GM19463 (cell line): ENCODE data around the gene CD300E.

Source experiments
- ATAC-seq: cut with Tn5 transposase; IDR thresholded peaks from one replicate; pipeline ENCODE4 v1.9.1; 2021; ENCODE audit warnings: mild to moderate bottlenecking, moderate library complexity; ENCODE audit not compliant: unreplicated experiment

CD300E gene

DNA sequence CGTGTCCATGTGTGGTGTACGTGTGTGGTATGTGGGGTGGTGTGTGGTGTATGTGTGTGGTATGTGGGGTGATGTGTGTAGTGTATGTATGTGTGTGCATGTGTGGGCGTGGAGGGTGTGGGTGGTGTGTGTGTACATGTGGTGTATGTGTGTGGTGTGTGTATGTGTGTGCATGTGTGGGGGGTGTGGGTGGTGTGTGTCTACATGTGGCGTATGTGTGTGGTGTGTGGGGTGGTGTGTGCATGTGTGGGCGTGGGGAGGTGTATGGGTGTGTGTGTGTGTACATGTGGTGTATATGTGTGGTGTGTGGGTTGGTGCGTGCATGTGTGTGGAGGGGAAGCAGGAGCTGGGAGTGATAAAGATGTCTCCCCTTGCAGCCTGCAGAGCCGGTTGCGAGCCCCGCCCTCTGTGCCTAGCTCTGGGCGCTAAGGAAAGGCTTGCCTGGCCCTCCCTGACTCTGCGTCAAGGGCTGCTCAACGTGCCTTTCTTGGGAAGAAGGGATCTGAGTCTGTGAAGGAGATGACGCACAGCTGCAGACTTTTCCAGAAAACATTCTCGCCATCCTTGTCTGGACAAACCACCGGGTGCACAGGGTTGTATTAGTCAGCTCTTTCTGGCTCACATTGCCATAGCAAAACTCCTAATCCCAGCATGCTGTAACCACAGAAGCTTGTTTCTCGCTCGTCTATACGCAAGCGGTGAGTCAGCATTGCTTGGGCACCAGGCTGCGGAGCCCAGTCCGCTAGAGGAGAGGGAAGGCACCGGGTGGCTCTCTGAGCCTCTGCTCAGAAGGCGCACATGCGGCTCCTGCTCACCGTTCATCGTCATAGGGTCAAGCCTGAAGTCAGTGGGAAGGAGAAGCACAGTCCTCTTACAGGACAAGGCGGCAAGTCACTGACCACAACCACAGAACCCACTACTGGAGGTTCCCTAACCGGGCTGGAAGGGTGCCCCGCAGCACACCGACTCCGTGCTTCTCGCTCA, 54.2 kb downstream of the CD300E start:
- ATAC-seq = no peak

DNA sequence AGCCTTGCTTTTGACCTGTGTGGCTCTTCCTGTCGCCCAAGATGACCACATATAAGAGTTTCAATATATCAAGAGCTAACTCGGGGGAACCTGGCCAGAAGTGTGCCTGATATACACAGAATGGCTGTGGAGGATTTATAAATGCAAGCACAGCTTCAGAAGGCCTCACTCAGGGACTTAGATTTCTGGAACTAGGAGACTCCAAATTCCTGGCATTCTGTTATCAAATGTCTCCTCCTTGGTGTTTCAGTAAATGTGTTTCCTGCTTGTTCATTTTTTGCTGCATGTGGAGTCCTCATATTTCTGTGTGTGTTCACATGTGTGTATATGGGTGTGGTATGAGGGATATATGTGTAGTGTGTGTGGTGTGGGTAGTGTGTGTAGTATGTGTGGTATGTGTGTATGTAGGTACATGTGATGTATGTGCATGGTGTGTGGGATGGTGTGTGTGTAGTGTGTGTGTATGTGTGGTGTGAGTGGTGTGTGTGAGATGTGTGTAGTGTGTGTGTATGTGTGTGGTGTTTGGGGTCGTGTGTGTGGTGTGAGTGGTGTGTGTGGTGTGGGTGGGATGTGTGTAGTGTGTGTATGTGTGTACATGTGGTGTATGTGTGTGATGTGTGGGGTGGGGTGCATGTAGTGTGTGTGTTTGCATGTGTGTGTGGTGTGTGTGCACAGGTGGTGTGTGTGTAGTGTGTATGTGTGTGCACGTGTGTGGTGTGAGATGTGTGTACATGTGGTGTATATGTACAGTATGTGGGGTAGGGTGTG, 55.2 kb downstream of the CD300E start:
- no peak for ATAC-seq

DNA sequence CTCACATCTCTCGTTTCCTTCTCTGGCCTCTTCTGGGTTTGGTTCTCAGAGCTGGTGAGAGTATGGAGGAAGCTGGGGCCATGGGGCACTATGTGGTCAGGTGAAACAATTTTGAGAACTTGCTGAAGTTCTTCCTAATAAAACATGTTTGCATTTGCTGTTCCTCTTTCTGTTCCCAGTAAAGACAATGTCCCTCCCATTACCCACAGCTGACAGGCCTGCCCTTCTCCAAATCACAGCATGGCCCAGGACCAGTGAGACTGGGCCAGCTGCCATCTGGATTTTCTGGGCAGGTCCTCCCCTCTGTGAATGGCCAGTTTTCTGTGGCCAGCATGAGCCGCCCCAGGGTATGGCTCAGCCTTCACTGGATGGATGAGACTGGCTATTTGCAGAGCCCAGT, 56.1 kb downstream of the CD300E start, which contains the start of gene CD300H:
Gene CD300H, minus strand, starts transcription at position 113 of the 400 bp plus-strand sequence.
- ATAC-seq = no peak

DNA sequence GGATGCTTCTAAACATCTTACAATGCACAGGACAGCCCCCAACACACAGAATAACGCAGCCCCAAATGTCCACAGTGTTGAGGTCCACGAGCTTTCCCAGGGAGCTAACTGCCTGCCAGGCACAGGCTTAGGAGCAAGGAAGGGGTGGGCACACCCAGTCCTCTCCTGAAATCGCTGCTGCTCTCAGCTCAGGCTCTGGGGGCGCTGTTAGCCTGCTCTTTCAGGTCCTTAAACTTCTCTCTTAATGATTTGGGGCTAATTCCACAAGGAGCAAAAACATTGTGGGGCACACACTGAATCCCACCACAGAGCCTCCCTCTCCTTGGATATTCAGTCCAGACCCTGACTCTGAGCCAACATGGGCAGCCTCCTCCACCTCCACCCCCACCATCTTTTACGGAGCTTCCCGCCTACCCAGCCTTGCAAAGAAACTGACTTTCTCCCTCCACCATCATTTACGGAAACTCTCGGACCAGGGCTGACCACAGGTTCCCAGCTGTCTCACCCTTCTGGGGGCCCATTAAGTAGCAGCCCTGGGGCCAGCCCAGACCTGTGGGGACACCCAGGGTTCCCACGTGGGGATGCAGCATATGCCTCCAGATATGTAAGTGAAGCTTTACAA, 57.3 kb downstream of the CD300E start:
- no peak for ATAC-seq

DNA sequence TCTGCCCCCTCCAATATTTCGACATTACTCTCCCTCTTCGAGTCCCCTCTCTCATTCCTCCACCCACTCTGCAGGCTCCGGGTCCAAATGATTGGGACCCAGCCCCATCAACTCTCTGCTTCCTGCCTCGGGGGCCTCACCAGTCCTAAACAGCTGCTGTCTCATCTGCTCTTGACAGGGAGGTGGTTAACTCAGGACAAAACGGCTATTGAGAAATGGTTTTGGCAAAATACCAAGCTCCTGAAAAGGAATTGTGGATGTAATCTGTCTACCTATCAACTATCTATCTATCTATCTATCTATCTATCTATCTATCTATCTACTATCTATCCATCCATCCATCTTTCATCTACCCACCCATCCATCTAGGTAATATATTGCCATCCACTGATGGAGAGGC, 58.4 kb downstream of the CD300E start:
- ATAC-seq = no peak

DNA sequence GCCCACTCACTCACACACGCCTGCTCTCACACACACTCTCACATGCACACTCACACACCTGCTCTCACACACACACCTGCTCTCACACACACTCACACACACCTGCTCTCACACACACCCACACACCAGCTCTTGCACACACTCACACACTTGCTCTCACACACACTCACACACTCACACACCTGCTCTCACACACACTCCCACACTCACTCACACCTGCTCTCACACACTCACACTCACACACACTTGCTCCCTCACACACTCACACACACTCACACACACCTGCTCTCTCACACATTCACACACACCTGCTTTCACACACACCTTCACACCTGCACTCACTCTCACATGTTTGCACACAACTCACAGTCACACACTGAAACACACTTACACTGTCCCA, 60.2 kb downstream of the CD300E start:
- no peak for ATAC-seq

DNA sequence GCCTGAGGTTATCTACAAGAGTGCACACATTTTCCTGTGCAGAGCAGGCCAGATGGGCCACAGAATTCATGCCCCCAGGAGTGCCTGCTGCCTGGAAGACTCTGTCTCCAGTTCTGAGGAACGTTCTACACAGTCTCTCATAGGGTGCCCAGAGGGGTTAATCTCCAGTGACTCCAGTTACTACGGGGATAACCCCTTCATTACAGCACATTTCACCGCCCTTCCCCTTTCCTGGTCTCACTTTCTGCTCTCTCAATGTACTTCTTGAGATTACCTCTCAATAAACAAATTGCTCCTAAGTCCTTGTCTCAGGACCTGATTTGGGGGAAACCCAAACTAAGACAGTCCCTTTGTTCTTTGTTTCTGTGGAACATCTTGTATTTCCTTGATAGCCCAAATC, 62.0 kb downstream of the CD300E start:
- no peak for ATAC-seq
